Femur (tissue), 1 donor: ENCODE results near the gene TBPL1.
"Not testable (repeated sequence)": the region's sequence is repeated elsewhere in the genome, so short reads cannot be mapped to it uniquely, and the experiment has no call there.

Experiments used
- DNase-seq: peaks from one replicate; pipeline ENCODE4 v3.0.0-alpha.2; 2017

Gene TBPL1

GRCh38 chr6:133973109-133973971 lies 20.3 kb downstream of the TBPL1 start:
- no peak for DNase-seq

- no peak for DNase-seq
Measured at GRCh38 chr6:133977983-133978895, 25.2 kb downstream of the TBPL1 start.

DNA sequence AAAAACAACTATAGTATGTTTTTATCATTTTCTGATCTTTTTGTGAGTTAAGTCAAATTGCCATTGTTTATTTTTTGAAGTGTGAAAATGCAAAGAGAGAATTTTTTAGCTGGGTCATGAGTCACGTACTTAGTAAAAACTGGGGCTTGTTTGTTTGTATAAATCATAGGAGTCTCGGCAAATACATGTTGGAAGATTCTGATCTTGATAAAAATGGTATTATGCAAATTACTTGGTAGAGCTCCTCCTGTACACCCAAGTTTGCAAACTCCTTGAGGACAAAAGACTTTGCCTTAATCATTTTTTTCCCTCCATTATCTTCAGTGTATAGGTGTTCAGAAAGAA lies 25.8 kb downstream of the TBPL1 start:
- no peak for DNase-seq

DNA sequence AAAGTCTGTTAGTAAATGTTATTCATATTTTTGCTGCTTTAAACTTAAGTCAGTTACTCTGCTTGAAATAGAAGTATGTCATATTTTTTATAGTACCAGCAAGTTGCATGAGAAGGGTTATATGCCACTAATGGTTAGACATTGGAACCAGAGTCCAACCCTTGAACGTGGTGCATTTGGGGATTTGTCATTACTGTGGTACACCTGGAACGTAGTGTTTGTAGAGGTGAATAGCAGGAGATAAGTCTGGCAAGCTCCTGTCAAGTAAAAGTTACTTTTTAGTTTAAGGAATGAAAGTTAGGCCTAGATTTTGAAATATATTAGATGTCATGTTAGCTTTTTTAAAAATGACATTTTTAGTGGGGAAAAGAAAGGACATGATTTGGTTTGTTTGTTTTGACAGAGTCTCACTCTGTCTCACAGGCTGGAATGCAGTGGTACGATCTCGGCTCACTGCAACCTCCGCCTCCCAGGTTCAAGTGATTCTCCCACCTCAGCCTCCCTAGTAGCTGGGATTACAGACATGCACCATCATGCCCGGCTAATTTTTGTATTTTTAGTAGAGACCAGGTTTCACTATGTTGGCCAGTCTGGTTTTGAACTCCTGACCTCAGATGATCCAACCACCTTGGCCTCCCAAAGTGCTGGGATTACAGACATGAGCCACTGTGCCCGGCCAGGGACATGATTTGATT lies 26.4 kb downstream of the TBPL1 start:
- not testable (repeated sequence) for DNase-seq

GRCh38 chr6:133980168-133980567 lies 27.1 kb downstream of the TBPL1 start:
- no peak for DNase-seq

DNA sequence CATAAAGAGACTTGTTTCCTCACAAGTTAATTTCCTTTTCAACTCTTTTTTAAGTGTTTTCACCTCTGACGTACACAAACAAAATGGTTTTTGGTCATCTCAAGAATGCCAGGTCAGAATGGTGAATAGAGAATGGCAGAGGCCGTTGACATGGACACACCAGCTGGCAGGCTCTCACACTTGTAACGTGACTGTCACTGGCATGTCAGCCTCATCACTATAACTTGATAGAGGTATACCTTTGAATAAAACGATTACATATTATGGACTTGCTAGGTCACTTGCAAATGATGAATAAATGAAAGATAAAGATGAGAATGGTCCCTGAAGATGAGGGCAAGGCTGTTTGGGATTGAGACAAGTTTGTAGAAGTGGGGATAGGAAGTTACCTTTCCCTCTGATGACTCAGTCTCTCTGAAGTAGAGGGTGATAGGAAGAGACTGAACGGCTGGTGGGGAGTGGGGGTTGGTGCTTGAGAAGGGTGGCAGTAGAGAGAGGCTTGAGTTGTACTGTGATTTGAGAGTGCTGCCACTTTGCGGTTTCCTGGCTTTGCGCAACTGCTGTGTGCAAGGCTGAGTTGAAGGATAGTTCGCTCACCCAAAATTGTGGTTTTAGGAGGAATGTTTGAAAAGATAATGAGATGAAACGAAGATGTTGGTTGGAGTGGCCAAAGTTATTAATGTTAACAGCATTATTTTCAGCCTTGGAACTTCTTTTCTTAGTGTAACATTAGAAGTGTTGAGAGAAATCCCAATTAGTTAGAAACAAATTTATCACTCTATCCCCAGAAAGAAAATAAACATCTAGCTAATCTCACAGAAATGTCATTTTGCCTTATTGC lies 30.3 kb downstream of the TBPL1 start:
- peak; percentile 37 for DNase-seq

- no peak for DNase-seq
Measured at GRCh38 chr6:133985970-133986369, 32.9 kb downstream of the TBPL1 start.

GRCh38 chr6:133986942-133987341 lies 33.9 kb downstream of the TBPL1 start:
- no peak for DNase-seq

GRCh38 chr6:133989525-133989924 lies 36.5 kb downstream of the TBPL1 start:
- no peak for DNase-seq

- DNase-seq, result no peak
Measured at GRCh38 chr6:133990321-133990720, 37.3 kb downstream of the TBPL1 start.

- DNase-seq, result no peak
Measured at GRCh38 chr6:133991096-133991593, 38.1 kb downstream of the TBPL1 start.

DNA sequence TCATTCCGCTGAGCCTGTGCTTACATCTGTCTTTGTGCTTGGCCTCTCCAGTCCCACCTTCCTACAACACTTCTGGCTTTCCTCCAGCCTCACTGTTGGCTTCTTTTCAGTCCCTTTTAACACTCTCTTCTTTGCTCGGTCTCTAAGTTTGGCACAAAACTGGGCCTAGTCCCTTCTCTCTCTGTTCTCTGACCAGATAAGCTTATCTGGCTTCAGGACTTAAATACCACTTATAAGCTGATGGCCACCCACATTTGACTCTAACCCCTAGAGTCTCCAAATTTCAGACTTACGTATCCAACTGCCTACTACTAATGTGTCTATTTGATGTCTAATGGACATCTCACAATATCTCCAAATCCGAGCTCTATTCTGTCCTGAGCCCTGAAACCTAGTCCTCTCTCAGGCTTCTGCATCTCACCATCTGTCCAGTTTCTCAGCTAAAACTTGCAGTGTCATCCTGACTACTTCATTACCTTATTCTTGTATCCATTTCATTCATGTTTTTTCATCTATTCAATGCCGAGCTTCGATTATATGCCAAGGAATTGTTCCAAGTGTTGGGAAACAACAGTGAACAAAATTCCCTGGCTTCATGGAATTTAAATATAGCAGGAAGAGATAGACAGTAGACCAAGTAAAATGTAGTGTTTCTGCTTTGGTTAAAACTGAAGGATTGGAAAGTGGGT lies 40.1 kb downstream of the TBPL1 start:
- DNase-seq, result no peak

DNA sequence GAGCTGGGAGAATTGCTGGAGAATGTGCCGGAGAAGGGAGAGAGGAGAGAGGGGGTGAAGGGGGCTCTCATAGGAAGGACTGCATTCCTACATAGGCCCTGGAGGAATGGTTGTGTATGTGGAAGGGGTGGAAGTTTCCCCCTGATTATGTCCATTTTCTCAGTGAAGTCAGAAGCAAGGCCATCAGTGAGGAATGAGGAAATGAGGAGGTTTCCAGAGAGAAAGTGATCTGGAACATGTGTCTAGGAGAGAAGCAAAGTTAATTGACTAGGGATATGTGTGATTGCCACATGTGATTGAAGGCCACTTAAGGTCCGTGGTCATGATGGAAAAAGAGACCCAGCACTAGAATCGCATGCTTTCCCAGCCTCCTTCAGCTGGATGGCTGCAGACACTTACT lies 42.3 kb downstream of the TBPL1 start:
- no peak for DNase-seq

- DNase-seq, result no peak
Measured at GRCh38 chr6:133995758-133996157, 42.7 kb downstream of the TBPL1 start.

GRCh38 chr6:133997267-133997666 lies 44.2 kb downstream of the TBPL1 start:
- DNase-seq, result no peak

- DNase-seq, result no peak
Measured at GRCh38 chr6:133999305-133999704, 46.3 kb downstream of the TBPL1 start.

GRCh38 chr6:134000443-134000842 lies 47.4 kb downstream of the TBPL1 start:
- DNase-seq, result no peak

GRCh38 chr6:134002821-134003220 lies 49.8 kb downstream of the TBPL1 start:
- peak; percentile 63 for DNase-seq

DNA sequence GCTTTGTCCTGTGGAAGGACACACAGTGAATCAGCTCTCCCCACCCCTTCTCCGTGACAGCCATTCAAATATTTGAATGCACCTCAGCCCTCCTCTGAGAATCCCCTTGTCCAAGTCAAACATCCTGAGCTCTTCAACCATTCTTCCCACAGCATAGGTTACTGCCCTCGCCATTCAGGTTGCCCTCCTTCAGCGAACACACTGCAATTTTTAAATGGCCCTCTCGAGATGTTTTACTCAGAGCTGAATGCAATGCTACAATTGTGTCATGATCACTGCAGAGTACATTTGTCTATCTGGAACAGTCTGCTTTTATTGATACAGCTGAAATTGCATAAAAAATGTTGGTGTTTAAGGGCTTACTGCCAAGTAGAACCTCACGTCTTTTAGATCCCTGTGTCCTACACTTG lies 50.5 kb downstream of the TBPL1 start:
- no peak for DNase-seq

DNA sequence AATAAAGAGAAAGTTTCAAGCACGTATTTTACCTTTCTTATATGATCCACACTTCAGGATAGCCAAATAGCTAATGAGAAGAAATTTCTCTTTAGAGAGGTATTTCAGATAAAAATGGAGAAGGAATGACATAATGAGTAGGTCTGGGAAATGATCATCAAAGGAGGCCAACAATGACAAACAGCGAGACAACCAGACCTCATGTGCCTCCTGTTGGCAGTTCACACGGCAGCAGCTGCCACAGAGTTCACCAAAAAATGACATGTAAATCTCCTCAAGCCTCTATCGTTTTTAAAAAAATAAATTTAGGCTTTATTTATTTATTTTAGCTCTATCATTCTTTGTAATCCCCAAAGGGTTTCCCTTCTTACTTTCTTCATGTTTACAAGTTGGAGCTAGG lies 51.7 kb downstream of the TBPL1 start:
- no peak for DNase-seq

GRCh38 chr6:134005800-134006199 lies 52.8 kb downstream of the TBPL1 start:
- DNase-seq, result no peak

DNA sequence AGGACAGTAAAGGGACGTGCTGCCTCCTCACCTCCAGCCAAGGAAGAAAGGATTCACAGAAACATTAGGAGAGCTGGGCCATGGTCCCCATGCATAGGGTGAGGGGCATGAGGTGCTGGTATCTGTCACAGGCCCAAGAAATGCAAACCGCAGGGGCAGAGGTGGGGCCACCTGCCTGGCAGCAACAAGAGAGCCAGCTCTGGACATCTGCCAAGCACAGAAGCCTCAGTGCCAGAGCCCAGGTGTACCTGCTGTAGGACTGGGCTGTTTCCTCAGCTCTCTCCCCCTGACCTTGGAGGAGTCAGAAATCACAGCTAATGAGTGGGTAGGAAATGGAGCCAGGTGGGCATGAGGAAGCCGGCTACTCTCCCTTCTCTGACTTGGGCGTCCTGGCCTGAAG lies 54.1 kb downstream of the TBPL1 start:
- no peak for DNase-seq
